T1000 (cell line): ENCODE results near the gene HOXB6.

Experiments
- DNase-seq: peaks from one replicate; lab custom pipeline; 2025; ENCODE audit warnings: mixed read lengths; lab: John Stamatoyannopoulos, UW

Gene HOXB6

DNA sequence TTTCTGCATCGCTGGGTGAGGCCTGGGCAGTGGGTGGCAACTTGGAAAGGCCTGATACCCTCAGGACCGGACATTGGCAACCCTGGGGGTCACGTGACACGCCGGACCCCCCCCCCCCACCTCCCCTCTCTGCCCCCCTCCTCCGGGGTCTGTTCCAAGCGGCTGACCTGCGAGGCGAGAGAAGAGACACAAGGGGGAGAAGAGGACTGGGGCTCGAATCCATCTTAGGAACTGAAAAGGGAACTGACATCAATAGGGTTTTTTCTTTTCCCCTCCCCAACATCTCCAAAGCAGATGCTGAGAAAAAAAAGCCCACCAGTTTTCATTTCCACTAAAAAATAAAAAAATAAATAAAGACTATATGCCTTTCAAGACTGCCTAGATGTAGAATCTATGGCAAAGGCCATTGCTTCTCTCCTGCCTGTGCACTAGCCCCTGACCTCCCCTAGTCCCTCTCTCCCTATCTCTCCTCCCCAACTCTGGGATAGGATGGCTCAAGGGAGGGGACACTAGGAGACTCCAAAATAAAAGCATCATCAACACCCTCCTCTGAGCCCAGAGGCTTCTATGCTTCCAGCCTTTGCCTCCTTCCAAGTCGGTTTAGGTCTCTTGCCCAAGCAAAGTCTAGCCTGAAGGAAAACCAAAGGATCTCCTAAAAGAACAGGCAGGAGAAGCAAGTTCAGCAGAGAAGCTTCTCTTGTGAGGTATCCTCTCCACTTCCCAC, 52.2 kb downstream of the HOXB6 start:
- DNase-seq: no peak

DNA sequence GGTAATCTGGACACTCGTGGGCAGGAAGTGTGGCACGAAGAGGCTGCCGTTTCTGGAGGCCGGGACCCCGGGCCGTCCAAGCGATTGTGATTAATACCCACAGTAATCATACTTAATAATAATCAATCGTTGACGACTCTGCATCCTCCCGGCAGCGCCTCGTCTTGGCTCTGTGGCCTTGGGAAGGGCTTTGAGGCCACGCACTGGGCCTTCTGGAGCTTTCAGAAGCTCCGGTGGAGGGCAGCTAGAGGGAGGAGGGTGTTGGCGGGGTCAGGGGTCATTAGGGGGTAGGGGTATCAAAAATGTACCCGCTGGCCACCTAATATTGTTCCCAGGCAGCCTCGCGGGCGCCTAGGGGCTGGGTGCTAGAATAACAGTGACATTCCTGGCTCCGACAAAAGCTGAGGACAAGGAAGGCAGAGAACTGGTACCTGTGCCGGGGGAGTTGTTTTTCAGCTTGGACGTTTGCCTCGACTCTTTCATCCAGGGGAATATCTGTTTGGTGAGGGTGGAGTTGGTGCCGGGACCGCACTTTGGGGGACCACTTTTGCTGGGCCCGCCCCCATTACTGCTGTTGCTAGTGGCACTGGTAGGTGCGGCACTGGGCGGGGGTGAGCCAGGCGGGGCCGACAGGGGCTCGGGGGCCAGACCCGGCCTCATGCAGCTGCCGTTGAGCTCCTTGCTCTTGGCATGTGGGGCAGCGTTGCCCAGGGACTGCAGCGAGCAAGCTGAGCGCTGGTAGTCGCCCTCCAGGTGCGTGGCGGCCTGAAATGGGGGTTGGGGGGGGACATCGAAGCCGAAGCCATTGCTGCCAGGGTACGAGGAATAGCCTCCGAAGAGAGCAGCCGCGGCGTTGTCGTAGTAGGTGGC, 53.0 kb downstream of the HOXB6 start:
- no peak for DNase-seq

DNA sequence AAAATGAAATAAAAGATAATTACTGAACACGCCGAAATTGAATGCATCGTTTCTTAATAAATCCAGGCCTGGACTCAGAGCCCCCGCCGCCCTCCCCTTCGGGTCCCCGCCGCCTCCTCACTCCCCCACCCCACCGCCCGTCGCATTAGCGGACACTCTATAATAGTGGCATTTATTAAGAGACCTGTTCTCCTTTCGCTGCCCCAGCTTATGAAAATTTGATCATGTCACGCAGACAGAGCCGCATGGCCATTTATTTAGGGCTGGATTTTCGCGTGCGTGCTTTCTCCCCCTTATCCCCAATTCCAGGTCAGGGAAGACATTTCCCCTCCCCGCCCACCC, 53.6 kb downstream of the HOXB6 start:
- no peak for DNase-seq

DNA sequence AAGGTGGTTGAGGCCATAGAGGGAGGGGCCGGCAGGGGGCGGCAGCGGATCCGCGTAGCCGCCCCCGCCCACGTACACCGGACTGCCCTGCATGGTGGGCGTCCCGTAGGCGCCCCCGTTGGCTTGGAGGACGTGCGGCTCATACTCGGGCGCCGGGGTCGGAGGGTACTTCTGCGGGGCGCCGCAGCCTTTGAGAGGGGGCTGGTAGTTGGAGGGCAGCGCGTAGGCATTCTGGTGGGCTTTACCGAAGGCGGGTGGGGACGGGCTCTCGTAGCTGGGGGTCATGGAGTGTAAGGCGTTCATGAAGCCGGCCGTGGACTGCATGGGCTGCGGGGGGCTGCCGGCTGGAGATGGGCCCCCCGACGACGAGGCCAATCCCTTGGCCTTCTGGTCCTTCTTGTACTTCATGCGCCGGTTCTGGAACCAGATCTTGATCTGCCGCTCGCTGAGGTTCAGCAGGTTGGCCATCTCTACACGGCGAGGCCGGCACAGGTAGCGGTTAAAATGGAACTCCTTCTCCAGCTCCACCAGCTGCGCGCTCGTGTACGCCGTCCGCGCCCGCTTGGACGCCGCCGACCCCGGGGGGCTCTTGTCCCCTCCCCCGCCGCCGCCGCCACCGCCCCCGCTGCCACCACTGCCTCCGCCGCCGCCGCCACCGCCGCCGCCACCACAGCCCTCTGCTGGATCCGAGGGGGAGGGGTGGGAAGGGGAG, 54.1 kb downstream of the HOXB6 start:
- DNase-seq: no peak

DNA sequence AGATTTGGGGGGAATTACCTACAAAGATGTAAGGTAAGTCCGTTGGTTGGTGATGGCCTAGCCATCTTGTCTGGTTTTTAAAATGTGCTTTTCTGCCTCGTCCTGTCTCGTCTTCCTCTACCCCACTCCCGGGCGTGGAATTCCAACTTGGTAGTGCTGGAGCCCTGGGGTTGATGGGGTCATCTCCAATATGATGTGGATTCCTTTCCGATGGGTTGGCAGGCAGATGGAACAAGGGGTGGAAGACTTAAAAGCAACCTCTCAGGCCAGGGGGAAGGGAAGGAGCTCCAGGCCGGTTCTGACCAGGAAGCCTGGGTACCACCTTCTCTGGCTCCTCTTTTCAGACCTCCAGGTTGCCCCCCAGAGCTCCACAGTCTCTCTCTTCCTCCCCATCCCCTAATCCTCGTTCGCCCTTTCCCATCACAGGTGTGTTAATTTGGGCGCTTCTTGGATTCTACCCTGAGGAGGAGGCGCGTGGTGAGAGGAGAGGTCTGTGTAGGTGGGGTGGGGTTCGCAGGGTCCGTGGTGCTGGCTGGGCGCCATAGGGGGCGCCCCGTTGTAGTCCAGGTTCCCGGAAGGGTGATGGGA, 54.8 kb downstream of the HOXB6 start:
- no peak for DNase-seq

DNA sequence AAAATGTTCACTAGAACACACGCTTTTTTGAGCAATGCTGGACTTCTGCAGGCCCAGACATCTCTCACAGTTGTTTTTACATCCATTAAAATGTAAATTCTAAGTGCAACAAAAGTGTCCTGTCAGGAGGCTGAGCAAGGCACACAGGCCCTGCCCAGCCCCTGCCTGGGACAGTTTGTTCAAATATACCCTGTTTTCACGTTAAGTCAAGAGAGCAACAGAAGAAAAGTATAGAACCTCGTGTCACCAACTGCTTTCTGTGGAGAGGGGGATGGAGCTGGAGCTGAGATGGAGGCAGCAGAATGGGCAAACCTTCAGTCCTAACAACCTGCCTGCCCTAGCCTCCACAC, 55.5 kb downstream of the HOXB6 start:
- no peak for DNase-seq

DNA sequence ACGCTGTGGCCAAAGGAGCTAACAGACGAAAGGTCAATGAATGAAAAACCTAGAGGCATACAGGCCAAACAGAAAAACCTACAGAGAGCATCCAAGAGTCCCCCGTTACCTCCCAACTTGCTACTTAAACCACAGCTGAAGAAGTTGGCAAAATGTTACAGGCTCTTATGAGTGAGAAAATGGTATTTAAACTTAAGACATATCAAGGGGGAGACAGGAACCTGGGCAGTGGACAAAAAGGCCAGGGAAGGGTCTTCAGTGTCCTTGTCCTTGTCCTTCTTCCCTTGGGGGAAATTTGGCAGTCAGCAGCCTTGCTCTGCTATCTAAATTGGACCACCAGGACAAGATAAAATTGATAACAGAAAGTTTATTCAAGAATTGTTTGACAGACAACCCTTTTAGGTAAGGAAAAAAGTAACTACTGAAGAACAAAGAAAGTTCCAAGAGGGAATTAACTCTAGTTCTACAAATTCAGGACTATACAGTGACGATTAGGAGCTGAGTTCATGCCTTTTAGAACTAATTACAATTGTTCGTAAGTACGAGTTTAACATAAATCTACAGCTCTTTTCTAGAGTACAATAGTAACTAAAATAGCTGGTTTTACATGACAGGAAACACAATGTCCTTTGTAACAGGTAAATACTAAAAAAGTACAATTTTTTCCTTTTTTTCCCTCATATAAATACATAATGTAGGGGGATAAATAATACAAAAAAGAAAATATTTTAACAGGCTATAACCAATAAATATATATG, 56.1 kb downstream of the HOXB6 start:
- DNase-seq: no peak

DNA sequence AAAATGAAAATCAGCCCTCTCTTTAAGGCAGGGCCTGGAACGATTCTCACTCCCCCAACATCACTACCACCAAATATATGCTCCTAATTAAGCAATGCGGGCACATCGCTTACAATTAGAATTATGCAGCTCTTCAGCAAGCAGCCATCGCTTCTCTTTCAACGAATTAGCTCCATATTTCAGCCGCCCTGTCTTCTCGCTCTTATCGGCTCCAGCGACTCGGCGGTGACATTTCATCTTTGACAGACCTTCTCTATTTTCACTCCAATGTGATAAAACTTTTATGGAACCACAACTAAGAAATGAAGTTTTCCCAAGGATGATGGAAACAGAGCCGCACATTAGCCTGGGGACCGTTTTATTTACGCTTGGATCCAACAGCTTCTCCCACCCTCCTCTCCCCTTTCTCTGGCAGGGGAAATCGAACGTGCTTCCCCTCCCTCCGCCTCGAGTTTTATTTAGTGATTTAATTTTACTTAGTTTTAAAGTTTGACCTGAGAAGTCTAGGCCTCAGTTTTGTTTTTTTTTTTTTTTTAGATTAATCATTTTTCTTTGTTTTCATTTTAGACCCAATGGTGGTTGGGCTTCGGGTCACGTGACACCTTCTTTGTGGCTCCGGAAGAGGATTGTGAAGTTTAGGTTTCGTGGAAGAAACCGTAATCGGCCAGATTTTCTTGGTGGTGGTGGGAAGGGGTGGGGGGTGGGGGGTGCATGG, 56.8 kb downstream of the HOXB6 start:
- no peak for DNase-seq

DNA sequence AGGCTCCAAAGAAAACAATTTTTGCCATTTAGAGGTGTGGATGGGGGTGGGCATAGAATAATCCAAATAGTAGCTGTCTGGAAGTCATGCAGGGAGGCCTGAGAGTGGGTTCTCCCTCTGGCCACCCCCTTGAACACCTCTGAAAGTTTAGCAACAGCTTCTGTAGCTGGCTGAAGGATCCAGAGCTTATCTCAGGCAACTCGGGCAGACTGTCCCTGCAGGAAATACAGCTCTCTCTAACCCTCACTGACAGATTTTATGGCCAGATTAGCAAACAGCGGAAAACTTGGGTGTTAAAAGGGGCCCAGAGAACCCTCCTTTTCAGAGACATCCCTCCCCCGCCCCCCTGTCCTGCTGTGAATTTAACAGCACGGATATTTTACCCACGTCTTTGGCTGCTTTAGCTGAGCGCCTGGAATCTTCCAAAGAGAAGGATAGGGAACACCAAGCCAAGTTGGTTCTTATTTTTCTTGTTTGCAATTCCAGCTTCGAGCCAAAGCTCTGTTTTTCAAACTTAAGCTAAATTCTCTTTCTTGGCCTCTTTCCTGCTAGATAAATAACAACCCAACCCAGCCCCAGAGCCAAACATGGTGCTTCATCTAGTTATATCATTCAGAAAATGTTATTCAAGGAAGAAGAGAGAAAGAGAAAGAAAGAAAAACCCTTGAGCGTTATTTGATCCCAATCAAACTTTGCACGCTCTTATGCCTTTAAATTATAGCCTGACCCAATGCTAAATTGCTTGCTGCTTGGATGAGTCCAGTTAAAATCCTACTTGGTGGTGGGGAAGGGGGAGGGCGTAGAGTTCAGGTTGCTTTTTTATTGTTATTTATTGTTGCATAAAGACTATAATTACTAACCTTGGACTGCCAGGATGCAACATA, 57.6 kb downstream of the HOXB6 start:
- DNase-seq: no peak

DNA sequence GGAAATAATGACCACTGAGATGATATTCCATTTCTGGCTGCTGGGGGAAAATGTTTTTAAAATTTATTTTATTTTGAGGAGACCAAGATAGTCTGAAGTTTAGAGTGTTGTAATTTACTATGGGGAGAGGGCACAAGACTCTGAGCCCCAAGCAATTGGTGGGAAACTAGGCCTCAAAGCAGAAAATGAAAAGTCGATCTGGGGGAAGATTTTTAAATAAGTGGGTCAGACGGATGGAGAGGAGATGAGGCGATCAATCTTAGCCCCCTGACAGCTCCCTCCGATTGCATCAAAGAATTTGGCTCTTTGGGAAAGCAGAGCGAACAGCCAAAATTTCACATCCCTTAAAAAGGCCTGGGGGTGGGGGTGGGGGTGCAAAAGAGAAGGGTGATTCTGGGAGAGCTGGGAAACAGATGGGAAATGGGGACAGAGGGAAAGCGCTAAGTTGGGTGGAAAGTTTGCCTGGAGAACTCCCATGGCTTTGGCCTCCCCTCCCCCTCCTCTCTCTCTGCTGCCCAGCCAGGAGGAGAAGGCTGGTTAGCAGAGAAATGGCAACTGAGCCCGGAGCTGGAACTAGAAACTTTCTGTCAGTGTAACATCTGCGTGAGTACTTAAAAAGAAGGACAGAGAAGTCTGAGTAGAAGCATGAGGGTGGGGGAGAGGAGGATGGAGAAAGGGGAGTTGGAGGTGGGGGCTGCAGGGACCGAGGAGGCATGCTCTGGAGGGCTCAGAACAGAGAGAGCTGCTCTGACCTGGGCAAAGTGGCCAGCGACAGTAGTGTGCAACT, 58.5 kb downstream of the HOXB6 start:
- DNase-seq: no peak
